GM12878 (cell line): Measurements from ENCODE around the gene COL24A1. TPM values are rescaled to one million over a fixed set of nuclear protein-coding genes. Genes with fewer than 3 reads are reported as not detected.
A peak's percentile ranks its signal among the peaks of the same experiment; 100 is the strongest.

Experiments
- ATAC-seq: fragments of 200-7000 bp; cut with Tn5 transposase; 3 replicates; pipeline ENCODE4 v1.9.1; 2020; ENCODE audit warnings: mild to moderate bottlenecking, moderate library complexity
- BruUV-seq: library from RNA; stranded (reverse); fragments of 400-500 nt; replicated peaks from 2 replicates; lab custom pipeline; 2021; lab: Mats Ljungman, UMichigan
- CTCF ChIA-PET: fragments of 300-600 bp; sonication (Branson Sonifier 250); formaldehyde crosslinking; extraction: SDS; loops from one replicate; lab custom pipeline; 2021; ENCODE audit warnings: inconsistent platforms; lab: Yijun Ruan, JAX
- POLR2A ChIA-PET: fragments of 350-600 bp; formaldehyde crosslinking; extraction: SDS; loops from one replicate; lab custom pipeline; 2021; ENCODE audit warnings: inconsistent platforms; lab: Charles Lee
- RAD21 ChIA-PET: fragments of 300-600 bp; sonication (Branson Sonifier 250); formaldehyde crosslinking; loops from one replicate; lab custom pipeline; 2023; ENCODE audit warnings: antibody characterized with exemption; ENCODE audit not compliant: unreplicated experiment; lab: Charles Lee
- SMC1A ChIA-PET: fragments of 300-600 bp; sonication (Branson Sonifier 250); formaldehyde crosslinking; loops from one replicate; lab custom pipeline; 2023; ENCODE audit not compliant: unreplicated experiment, uncharacterized antibody; lab: Charles Lee
- DNase-seq: peaks from one replicate; pipeline ENCODE4 v3.0.0-alpha.2; 2011; ENCODE audit warnings: low read depth, low spot score
- FAIRE-seq: peaks from 3 replicates; lab custom pipeline; 2011; peaks lifted over from hg19 to GRCh38; lab: Jason Lieb, UNC
- H2AFZ ChIP-seq: 2 replicates; pipeline ENCODE4 v1.6.0; 2011; ENCODE audit warnings: low read depth, low read length, control low read depth; ENCODE audit not compliant: control insufficient read depth
- H3K27ac ChIP-seq: 2 replicates; pipeline ENCODE4 v1.5.1; 2011; ENCODE audit warnings: control low read depth; ENCODE audit not compliant: control insufficient read depth, insufficient read depth
- H3K27me3 ChIP-seq, 2 experiments: replicated peaks in 1 of 2; 2 replicates each; pipeline versions ENCODE4 v1.6.0 to v1.6.1; 2011; ENCODE audit warnings: low read length in 1 of 2; ENCODE audit not compliant: control insufficient read depth in 2 of 2, insufficient read depth in 2 of 2
- H3K36me3 ChIP-seq, 2 experiments: 2 replicates each; pipeline ENCODE4 v1.5.1; 2011; ENCODE audit warnings: low read length in 1 of 2; ENCODE audit not compliant: control insufficient read depth in 2 of 2, insufficient read depth in 2 of 2
- H3K4me1 ChIP-seq: 2 replicates; pipeline ENCODE4 v1.6.1; 2011; ENCODE audit warnings: mild to moderate bottlenecking, low read length, moderate library complexity, mixed read lengths; ENCODE audit not compliant: control insufficient read depth, insufficient read depth
- H3K4me2 ChIP-seq: 2 replicates; pipeline ENCODE4 v1.6.0; 2011; ENCODE audit warnings: control low read depth; ENCODE audit not compliant: control insufficient read depth, insufficient read depth
- H3K4me3 ChIP-seq: fragments of 200-600 bp; sonication (generic); 2 replicates; pipeline ENCODE4 v1.5.1; 2016
- H3K79me2 ChIP-seq: 2 replicates; pipeline ENCODE4 v1.6.0; 2011; ENCODE audit warnings: low read length; ENCODE audit not compliant: control insufficient read depth, insufficient read depth
- H3K9ac ChIP-seq: 2 replicates; pipeline ENCODE4 v1.8.0; 2011; ENCODE audit warnings: low read length, control low read depth, mixed read lengths; ENCODE audit not compliant: control insufficient read depth, insufficient read depth
- H3K9me3 ChIP-seq: replicated peaks from 3 replicates; pipeline ENCODE4 v1.5.1; 2011; ENCODE audit warnings: mild to moderate bottlenecking, low read length; ENCODE audit not compliant: control insufficient read depth, insufficient read depth
- H4K20me1 ChIP-seq: 2 replicates; pipeline ENCODE4 v1.6.0; 2011; ENCODE audit not compliant: control insufficient read depth, insufficient read depth
- ASH2L ChIP-seq: fragments of 300-600, 200-600 bp; sonication (generic); IDR thresholded peaks from 2 replicates; pipeline ENCODE4 v1.6.1; 2017; ENCODE audit warnings: low read depth, mild to moderate bottlenecking, borderline replicate concordance
- GABPA ChIP-seq: IDR thresholded peaks from 2 replicates; pipeline ENCODE4 v1.6.1; 2014; ENCODE audit warnings: antibody characterized with exemption, low read depth, mild to moderate bottlenecking, inconsistent platforms
- MYB ChIP-seq: fragments of 150-350 bp; IDR thresholded peaks from 2 replicates; pipeline ENCODE4 v1.6.1; 2014; ENCODE audit warnings: mild to moderate bottlenecking, low read depth, low read length, borderline replicate concordance
- NR2F1 ChIP-seq: fragments of 450-650 bp; conservative IDR thresholded peaks from 2 replicates; pipeline ENCODE4 v1.6.1; 2017; ENCODE audit warnings: mild to moderate bottlenecking
- RUNX3 ChIP-seq: IDR thresholded peaks from 2 replicates; pipeline ENCODE4 v1.6.1; 2012; ENCODE audit warnings: low read length, inconsistent platforms
- ZNF622 ChIP-seq: fragments of 450-650 bp; IDR thresholded peaks from 2 replicates; pipeline ENCODE4 v1.6.1; 2017; ENCODE audit warnings: mild to moderate bottlenecking, inconsistent platforms
- WGBS: methylation state at CpG from one replicate; pipeline ENCODE4 v1.1.6; 2016; ENCODE audit warnings: low lambda C conversion rate; ENCODE audit not compliant: insufficient replicate concordance, insufficient coverage; ENCODE audit errors: missing lambda C conversion rate; 5-methylcytosine and 5-hydroxymethylcytosine counted together
- in situ Hi-C: fragments of 300-500 bp; cut with MboI; formaldehyde crosslinking; loops from 9 replicates; pipeline ENCODE4 v1.14.3; 2018; ENCODE audit warnings: mixed read lengths
- intact Hi-C: fragments of 100-400 bp; cut with micrococcal nuclease; formaldehyde crosslinking; loops from one replicate; pipeline ENCODE4 v1.14.2; 2022; ENCODE audit not compliant: unreplicated experiment
- polyA plus RNA-seq, 11 experiments: library from polyadenylated mRNA; depleted of rRNA in 4 of 11; unstranded in 6 of 11; stranded (reverse) in 5 of 11; fragments of >200 nt; fragmentation: Nextera tagmentation in 4 of 11; fragmentation: Illumina TruSeq in 1 of 11; extraction: Ambion mirVana in 4 of 11; extraction: Trizol in 1 of 11; gene quantifications; 1 replicate in 1 of 11; 2 replicates in 10 of 11; pipeline versions ENCODE4 v1.2.1 to v1.2.3, GENCODE V29; 2011 to 2016; ENCODE audit warnings: inconsistent platforms in 2 of 11, missing spikeins in 2 of 11, low read depth in 1 of 11
- total RNA-seq, 4 experiments: library from RNA; depleted of rRNA in 3 of 4; stranded (reverse); fragments of >200 nt in 3 of 4; fragmentation: Illumina TruSeq in 1 of 4; extraction: Trizol in 1 of 4; gene quantifications; 2 replicates each; pipeline versions ENCODE4 v1.2.1 to v1.2.3, GENCODE V29; 2013 to 2021
- TF ChIP-seq, protein P1 (sequence below): fragments of 450-650 bp; IDR thresholded peaks from 2 replicates; pipeline ENCODE4 v1.6.1; 2017; ENCODE audit warnings: mild to moderate bottlenecking, low read depth, inconsistent platforms; ENCODE audit not compliant: poor library complexity, severe bottlenecking
- TF ChIP-seq, protein P2 (sequence below): IDR thresholded peaks from 2 replicates; pipeline ENCODE4 v1.6.1; 2012; ENCODE audit warnings: low read length, inconsistent platforms
- TF ChIP-seq, protein P3 (sequence below): IDR thresholded peaks from 2 replicates; pipeline ENCODE4 v1.6.1; 2011; ENCODE audit warnings: low read depth, low read length, improper control_type of control experiment, borderline replicate concordance
- TF ChIP-seq, protein P4 (sequence below): fragments of 450-650 bp; formaldehyde crosslinking; IDR thresholded peaks from 2 replicates; pipeline ENCODE4 v1.4.0; 2022; ENCODE audit warnings: mild to moderate bottlenecking, moderate library complexity

COL24A1 gene
- total and polyA plus RNA-seq, 10 of the 15 experiments (the other 5 are each of a cell fraction or from before 2014, with no cell fraction given), result 0.19 to 4.1 (median 2.0) TPM

DNA sequence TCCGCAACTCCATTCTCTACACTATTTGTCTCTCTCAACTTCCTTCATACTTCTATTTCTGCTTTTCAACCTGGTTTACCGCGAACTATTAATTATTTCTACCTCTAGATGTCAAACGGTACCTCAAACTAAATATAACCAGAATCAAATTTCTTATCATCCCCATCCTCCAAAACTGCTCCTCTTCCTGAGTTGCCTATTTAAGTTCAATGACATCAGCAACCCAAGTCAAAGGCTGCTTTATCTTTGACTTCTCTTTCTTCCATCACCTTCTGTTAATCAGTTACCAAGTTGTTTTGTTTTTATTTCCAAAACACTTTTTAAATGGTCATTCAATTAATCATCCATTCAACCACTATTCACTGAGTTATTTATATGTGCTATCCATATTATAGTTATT lies 171.9 kb downstream of the COL24A1 start:
- H3K79me2 ChIP-seq, result 0 out of 2 replicates have a peak, but pooled peaks cover under 1% of the 10 kb centered on the region
- no peak overlapping the region for H3K27ac ChIP-seq
- in situ Hi-C loops, result no loop called here
- CTCF ChIA-PET, result no interaction called here
- H3K9me3 ChIP-seq, result no peaks in the 10 kb centered on the region
- RAD21 ChIA-PET, result no interaction called here
- ATAC-seq (no peak; the same call in 1 of the 3 replicates), DNase-seq (no peak), FAIRE-seq (no peak)
- H3K4me2 ChIP-seq, result no peak overlapping the region
- H4K20me1 ChIP-seq, result no peaks in the 10 kb centered on the region
- intact Hi-C loops, result no loop called here
- POLR2A ChIA-PET, result no interaction called here
- no peak overlapping the region for H3K9ac ChIP-seq
- H2AFZ ChIP-seq, result no peak overlapping the region
- H3K36me3 ChIP-seq, result no peaks in the 10 kb centered on the region
- peaks cover 5% of the 10 kb centered on the region; the same call in 1 of the 2 replicates for H3K4me1 ChIP-seq
- SMC1A ChIA-PET, result no interaction called here
- TF ChIP-seq NR2F1 (no peak), ASH2L (no peak)
- no TSS peak for BruUV-seq
- WGBS, result 72% methylated on average over 4 of the region's 4 CpGs
- H3K27me3 ChIP-seq, result no peaks in the 10 kb centered on the region
- H3K4me3 ChIP-seq, result no peak overlapping the region

DNA sequence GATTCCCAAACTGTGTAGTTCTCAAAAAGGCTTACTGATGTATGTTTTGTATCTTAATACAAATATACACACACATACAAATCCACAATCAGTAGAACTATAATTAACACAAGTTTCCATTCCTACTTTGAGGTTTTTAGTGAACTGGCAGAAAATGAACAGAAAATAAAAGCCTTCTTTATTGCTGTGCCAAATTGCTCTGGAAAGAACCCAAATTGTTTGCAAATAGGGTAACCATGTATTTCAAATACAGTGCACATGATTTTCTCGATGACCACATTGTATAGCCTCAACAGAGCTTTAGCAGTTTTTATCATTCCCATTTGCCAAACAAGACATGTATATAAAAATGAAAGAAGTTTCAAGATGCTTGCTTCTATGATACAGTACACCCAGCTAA lies 173.3 kb downstream of the COL24A1 start:
- ChIA-PET POLR2A (no interaction called here), RAD21 (no interaction called here), CTCF (no interaction called here), SMC1A (no interaction called here)
- H3K27ac ChIP-seq, result no peak overlapping the region
- no peak overlapping the region for H3K9ac ChIP-seq
- in situ Hi-C loops (no loop called here), intact Hi-C loops (no loop called here)
- no peak; the same call in 2 of the 3 replicates for ATAC-seq
- H3K9me3 ChIP-seq, result peaks cover under 1% of the 10 kb centered on the region; the same call in 2 of the 3 replicates
- H3K79me2 ChIP-seq, result no peaks in the 10 kb centered on the region
- no peak for FAIRE-seq
- no peak for DNase-seq
- BruUV-seq, result no TSS peak
- H4K20me1 ChIP-seq, result no peaks in the 10 kb centered on the region
- WGBS, result 50% methylated on average over 1 of the region's 1 CpG
- no peaks in the 10 kb centered on the region for H3K36me3 ChIP-seq
- no peaks in the 10 kb centered on the region for H3K27me3 ChIP-seq
- no peak overlapping the region for H3K4me3 ChIP-seq
- peak overlapping the region; percentile 27; the same call in 1 of the 2 replicates for H3K4me2 ChIP-seq
- no peak overlapping the region for H2AFZ ChIP-seq
- peaks cover 5% of the 10 kb centered on the region; the same call in 1 of the 2 replicates for H3K4me1 ChIP-seq
- TF ChIP-seq MYB (no peak), RUNX3 (no peak), ZNF622 (no peak), GABPA (no peak)
- TF ChIP-seq, protein P1, sequence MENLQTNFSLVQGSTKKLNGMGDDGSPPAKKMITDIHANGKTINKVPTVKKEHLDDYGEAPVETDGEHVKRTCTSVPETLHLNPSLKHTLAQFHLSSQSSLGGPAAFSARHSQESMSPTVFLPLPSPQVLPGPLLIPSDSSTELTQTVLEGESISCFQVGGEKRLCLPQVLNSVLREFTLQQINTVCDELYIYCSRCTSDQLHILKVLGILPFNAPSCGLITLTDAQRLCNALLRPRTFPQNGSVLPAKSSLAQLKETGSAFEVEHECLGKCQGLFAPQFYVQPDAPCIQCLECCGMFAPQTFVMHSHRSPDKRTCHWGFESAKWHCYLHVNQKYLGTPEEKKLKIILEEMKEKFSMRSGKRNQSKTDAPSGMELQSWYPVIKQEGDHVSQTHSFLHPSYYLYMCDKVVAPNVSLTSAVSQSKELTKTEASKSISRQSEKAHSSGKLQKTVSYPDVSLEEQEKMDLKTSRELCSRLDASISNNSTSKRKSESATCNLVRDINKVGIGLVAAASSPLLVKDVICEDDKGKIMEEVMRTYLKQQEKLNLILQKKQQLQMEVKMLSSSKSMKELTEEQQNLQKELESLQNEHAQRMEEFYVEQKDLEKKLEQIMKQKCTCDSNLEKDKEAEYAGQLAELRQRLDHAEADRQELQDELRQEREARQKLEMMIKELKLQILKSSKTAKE, result no peak
- TF ChIP-seq, protein P2, sequence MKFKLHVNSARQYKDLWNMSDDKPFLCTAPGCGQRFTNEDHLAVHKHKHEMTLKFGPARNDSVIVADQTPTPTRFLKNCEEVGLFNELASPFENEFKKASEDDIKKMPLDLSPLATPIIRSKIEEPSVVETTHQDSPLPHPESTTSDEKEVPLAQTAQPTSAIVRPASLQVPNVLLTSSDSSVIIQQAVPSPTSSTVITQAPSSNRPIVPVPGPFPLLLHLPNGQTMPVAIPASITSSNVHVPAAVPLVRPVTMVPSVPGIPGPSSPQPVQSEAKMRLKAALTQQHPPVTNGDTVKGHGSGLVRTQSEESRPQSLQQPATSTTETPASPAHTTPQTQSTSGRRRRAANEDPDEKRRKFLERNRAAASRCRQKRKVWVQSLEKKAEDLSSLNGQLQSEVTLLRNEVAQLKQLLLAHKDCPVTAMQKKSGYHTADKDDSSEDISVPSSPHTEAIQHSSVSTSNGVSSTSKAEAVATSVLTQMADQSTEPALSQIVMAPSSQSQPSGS, result no peak
- TF ChIP-seq, protein P3, sequence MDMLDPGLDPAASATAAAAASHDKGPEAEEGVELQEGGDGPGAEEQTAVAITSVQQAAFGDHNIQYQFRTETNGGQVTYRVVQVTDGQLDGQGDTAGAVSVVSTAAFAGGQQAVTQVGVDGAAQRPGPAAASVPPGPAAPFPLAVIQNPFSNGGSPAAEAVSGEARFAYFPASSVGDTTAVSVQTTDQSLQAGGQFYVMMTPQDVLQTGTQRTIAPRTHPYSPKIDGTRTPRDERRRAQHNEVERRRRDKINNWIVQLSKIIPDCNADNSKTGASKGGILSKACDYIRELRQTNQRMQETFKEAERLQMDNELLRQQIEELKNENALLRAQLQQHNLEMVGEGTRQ, result no peak
- TF ChIP-seq, protein P4, sequence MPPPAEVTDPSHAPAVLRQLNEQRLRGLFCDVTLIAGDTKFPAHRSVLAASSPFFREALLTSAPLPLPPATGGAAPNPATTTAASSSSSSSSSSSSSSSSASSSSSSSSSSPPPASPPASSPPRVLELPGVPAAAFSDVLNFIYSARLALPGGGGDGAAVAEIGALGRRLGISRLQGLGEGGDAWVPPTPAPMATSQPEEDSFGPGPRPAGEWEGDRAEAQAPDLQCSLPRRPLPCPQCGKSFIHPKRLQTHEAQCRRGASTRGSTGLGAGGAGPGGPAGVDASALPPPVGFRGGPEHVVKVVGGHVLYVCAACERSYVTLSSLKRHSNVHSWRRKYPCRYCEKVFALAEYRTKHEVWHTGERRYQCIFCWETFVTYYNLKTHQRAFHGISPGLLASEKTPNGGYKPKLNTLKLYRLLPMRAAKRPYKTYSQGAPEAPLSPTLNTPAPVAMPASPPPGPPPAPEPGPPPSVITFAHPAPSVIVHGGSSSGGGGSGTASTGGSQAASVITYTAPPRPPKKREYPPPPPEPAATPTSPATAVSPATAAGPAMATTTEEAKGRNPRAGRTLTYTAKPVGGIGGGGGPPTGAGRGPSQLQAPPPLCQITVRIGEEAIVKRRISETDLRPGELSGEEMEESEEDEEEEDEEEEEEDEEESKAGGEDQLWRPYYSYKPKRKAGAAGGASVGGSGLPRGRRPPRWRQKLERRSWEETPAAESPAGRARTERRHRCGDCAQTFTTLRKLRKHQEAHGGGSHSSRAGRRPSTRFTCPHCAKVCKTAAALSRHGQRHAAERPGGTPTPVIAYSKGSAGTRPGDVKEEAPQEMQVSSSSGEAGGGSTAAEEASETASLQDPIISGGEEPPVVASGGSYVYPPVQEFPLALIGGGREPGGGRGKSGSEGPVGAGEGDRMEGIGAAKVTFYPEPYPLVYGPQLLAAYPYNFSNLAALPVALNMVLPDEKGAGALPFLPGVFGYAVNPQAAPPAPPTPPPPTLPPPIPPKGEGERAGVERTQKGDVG, result no peak
